Dendritic cell treated with granulocyte-macrophage colony-stimulating factor and Interleukin-4, amounts not matched to agents 40 ng/mL and 50 ng/mL, for 4 days (primary cell): ENCODE measurements around the gene SUCO.
"Not testable (repeated sequence)": the region's sequence is repeated elsewhere in the genome, so short reads cannot be mapped to it uniquely, and the experiment has no call there.

Experiments
- H3K27ac Mint-ChIP-seq: one replicate; pipeline ENCODE4 v1.8.0; 2022; ENCODE audit warnings: mild to moderate bottlenecking, mixed read lengths
- H3K27me3 Mint-ChIP-seq: one replicate; pipeline ENCODE4 v1.8.0; 2022; ENCODE audit warnings: mild to moderate bottlenecking, mixed read lengths
- H3K36me3 Mint-ChIP-seq: one replicate; pipeline ENCODE4 v1.8.0; 2022; ENCODE audit warnings: low read depth, mixed read lengths
- H3K4me1 Mint-ChIP-seq: one replicate; pipeline ENCODE4 v1.8.0; 2022; ENCODE audit warnings: low read depth, mixed read lengths
- H3K4me3 Mint-ChIP-seq: one replicate; pipeline ENCODE4 v1.8.0; 2022; ENCODE audit warnings: mild to moderate bottlenecking, moderate library complexity, mixed read lengths
- H3K9me3 Mint-ChIP-seq: one replicate; pipeline ENCODE4 v1.8.0; 2022; ENCODE audit warnings: mixed read lengths
- intact Hi-C: fragments of 100-400 bp; cut with micrococcal nuclease; formaldehyde crosslinking; loops from one replicate; pipeline ENCODE4 v1.15.0; 2022

SUCO gene

GRCh38 chr1:172595066-172595465 is 62.1 kb downstream of the SUCO start:
- H3K27ac Mint-ChIP-seq, H3K9me3 Mint-ChIP-seq, H3K27me3 Mint-ChIP-seq, intact Hi-C loops, H3K4me3 Mint-ChIP-seq: not testable (repeated sequence)
- Mint-ChIP-seq H3K4me1 (peaks cover 12% of the 10 kb centered on the region), H3K36me3 (peaks cover 85% of the 10 kb centered on the region)

DNA sequence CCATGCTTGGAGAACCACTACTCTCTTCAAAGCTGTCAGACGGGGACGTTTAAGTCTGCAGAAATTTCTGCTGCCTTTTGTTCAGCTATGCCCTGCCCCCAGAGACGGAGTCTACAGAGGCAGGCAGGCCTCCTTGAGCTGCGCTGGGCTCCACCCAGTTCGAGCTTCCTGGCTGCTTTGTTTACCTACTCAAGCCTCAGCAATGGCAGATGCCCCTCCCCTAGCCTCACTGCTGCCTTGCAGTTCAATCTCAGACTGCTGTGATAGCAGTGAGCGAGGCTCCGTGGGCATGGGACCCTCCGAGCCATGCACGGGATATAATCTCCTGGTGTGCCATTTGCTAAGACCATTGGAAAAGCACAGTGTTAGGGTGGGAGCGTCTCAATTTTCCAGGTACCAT is 63.8 kb downstream of the SUCO start:
- H3K4me1 Mint-ChIP-seq, H3K27me3 Mint-ChIP-seq, H3K9me3 Mint-ChIP-seq, H3K27ac Mint-ChIP-seq, intact Hi-C loops, H3K4me3 Mint-ChIP-seq: not testable (repeated sequence)
- H3K36me3 Mint-ChIP-seq = peaks cover 86% of the 10 kb centered on the region

- H3K36me3 Mint-ChIP-seq = peaks cover 70% of the 10 kb centered on the region
Observed at GRCh38 chr1:172599912-172600311, 67.0 kb downstream of the SUCO start.

DNA sequence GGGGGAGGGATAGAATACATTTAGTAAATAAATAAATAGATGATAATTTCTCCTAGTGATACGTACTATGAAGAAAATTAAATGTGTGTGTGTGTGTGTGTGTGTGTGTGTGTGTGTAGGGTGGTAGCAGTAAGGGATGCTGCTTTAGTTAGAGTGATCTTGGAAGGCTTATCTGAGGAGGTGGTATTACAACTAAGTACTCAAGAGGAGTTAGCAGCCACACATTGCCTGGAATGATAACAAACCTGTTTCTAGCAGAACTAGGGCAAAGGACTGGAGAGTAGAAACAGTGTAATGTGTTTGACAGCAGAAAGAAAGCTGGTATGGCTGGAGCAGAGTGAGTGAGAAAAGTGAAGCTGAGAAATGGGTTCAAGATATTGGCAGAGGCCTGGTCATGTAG is 67.7 kb downstream of the SUCO start:
- H3K4me1 Mint-ChIP-seq = no peaks in the 10 kb centered on the region
- intact Hi-C loops = no loop called here
- peaks cover 69% of the 10 kb centered on the region for H3K36me3 Mint-ChIP-seq
- no peaks in the 10 kb centered on the region for H3K9me3 Mint-ChIP-seq
- no peak overlapping the region for H3K27ac Mint-ChIP-seq
- no peaks in the 10 kb centered on the region for H3K27me3 Mint-ChIP-seq
- H3K4me3 Mint-ChIP-seq = no peak overlapping the region

More at GRCh38 chr1:172599912-172600311, 67.0 kb downstream of the SUCO start:
- Mint-ChIP-seq H3K9me3 (no peaks in the 10 kb centered on the region), H3K4me1 (no peaks in the 10 kb centered on the region), H3K27me3 (no peaks in the 10 kb centered on the region), H3K4me3 (no peak overlapping the region), H3K27ac (no peak overlapping the region)
- intact Hi-C loops = no loop called here

- intact Hi-C loops = no loop called here
- H3K27ac Mint-ChIP-seq = no peak overlapping the region
- H3K27me3 Mint-ChIP-seq = no peaks in the 10 kb centered on the region
- no peaks in the 10 kb centered on the region for H3K9me3 Mint-ChIP-seq
- no peak overlapping the region for H3K4me3 Mint-ChIP-seq
- H3K4me1 Mint-ChIP-seq = no peaks in the 10 kb centered on the region
- peaks cover 63% of the 10 kb centered on the region for H3K36me3 Mint-ChIP-seq
Observed at GRCh38 chr1:172601046-172601630, 68.2 kb downstream of the SUCO start.

GRCh38 chr1:172602706-172603105 is 69.8 kb downstream of the SUCO start:
- peaks cover 59% of the 10 kb centered on the region for H3K36me3 Mint-ChIP-seq

GRCh38 chr1:172603816-172604215 is 70.9 kb downstream of the SUCO start:
- intact Hi-C loops = no loop called here
- H3K4me1 Mint-ChIP-seq = no peaks in the 10 kb centered on the region
- H3K4me3 Mint-ChIP-seq = no peak overlapping the region
- H3K27ac Mint-ChIP-seq = no peak overlapping the region
- no peaks in the 10 kb centered on the region for H3K9me3 Mint-ChIP-seq
- H3K27me3 Mint-ChIP-seq = no peaks in the 10 kb centered on the region
- peaks cover 48% of the 10 kb centered on the region for H3K36me3 Mint-ChIP-seq

More at GRCh38 chr1:172602706-172603105, 69.8 kb downstream of the SUCO start:
- no peak overlapping the region for H3K4me3 Mint-ChIP-seq
- H3K27ac Mint-ChIP-seq = no peak overlapping the region
- no peaks in the 10 kb centered on the region for H3K9me3 Mint-ChIP-seq
- no peaks in the 10 kb centered on the region for H3K27me3 Mint-ChIP-seq
- intact Hi-C loops = no loop called here
- no peaks in the 10 kb centered on the region for H3K4me1 Mint-ChIP-seq

DNA sequence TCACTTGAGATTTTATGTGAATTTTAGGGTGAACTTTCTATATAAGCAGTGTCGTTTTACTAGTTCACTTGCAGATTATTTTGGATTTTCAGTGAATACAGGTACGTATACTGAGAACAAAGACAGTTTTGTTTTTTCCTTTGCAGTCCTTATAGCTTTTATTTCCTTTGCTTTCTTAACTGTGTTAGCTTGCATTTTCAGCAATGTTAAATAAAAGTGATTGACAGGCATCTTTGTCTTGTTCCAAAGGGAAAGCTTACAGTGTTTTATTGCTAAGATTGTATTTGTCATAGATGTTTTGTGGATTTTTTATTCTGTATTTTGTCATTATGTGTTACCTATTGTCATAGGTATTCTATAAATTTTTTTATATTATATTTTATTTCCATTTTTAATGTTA is 72.7 kb downstream of the SUCO start:
- no peak overlapping the region for H3K4me3 Mint-ChIP-seq
- no peaks in the 10 kb centered on the region for H3K9me3 Mint-ChIP-seq
- peaks cover 56% of the 10 kb centered on the region for H3K36me3 Mint-ChIP-seq
- H3K27me3 Mint-ChIP-seq = no peaks in the 10 kb centered on the region
- intact Hi-C loops = no loop called here
- no peaks in the 10 kb centered on the region for H3K4me1 Mint-ChIP-seq
- H3K27ac Mint-ChIP-seq = no peak overlapping the region

- intact Hi-C loops = no loop called here
- Mint-ChIP-seq H3K27me3 (no peaks in the 10 kb centered on the region), H3K36me3 (peaks cover 49% of the 10 kb centered on the region)
Observed at GRCh38 chr1:172607145-172607544, 74.2 kb downstream of the SUCO start.

DNA sequence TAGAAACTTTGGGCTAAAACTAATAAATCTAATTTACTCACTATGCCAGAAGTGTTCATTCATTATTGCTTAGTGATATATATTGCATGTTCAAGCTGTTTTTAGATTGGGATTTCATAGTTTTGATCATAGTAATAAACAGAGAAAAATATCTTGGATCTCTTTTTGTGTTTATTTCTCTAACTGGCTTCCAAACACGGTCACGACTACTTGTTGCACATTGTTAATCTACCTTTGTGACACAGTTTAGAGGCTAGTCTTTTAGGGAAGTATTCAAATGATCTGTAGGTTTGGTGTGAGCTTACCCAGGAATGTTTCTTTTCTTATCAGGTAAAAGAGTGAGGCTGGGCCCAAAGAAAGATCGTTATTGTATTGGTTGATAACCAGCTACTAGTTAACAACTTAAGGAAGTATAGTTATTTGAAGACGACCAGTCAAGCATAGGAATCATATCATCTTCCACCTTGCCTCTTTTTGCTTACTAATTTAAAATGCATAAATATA is 75.2 kb downstream of the SUCO start:
- Mint-ChIP-seq H3K36me3 (peaks cover 49% of the 10 kb centered on the region), H3K9me3 (no peaks in the 10 kb centered on the region), H3K4me1 (no peaks in the 10 kb centered on the region), H3K27me3 (no peaks in the 10 kb centered on the region), H3K4me3 (no peak overlapping the region), H3K27ac (no peak overlapping the region)
- intact Hi-C loops = no loop called here

More at GRCh38 chr1:172607145-172607544, 74.2 kb downstream of the SUCO start:
- no peak overlapping the region for H3K4me3 Mint-ChIP-seq
- H3K4me1 Mint-ChIP-seq = no peaks in the 10 kb centered on the region
- no peaks in the 10 kb centered on the region for H3K9me3 Mint-ChIP-seq
- no peak overlapping the region for H3K27ac Mint-ChIP-seq

DNA sequence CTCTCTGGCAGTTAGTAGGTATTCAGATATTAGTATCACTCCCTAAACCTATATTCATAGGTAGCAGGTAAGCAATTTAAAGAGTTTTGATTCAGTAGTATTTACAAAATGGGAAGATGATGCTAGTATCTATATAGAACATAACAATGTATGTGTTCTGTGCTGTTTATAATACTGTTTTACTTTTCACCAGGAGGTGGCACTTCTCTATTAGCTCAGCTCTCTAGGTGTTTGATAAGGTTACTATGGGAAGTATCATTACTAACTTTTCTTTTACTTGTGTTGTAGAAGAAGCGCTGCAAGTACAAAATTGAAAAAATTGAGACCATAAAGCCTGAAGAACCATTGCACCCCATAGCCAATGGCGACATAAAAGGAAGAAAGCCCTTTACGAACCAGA is 76.6 kb downstream of the SUCO start:
- Mint-ChIP-seq H3K4me1 (no peaks in the 10 kb centered on the region), H3K4me3 (no peak overlapping the region), H3K27ac (no peak overlapping the region), H3K9me3 (no peaks in the 10 kb centered on the region), H3K27me3 (no peaks in the 10 kb centered on the region), H3K36me3 (peaks cover 41% of the 10 kb centered on the region)
- intact Hi-C loops = no loop called here

- Mint-ChIP-seq H3K27ac (no peak overlapping the region), H3K4me1 (peaks cover 21% of the 10 kb centered on the region), H3K9me3 (peaks cover 11% of the 10 kb centered on the region), H3K4me3 (no peak overlapping the region), H3K27me3 (no peaks in the 10 kb centered on the region), H3K36me3 (peaks cover 21% of the 10 kb centered on the region)
- intact Hi-C loops = no loop called here
Observed at GRCh38 chr1:172612478-172612877, 79.5 kb downstream of the SUCO start.

- intact Hi-C loops = no loop called here
- Mint-ChIP-seq H3K9me3 (peaks cover 11% of the 10 kb centered on the region), H3K36me3 (peaks cover 21% of the 10 kb centered on the region), H3K27me3 (no peaks in the 10 kb centered on the region), H3K4me3 (no peak overlapping the region), H3K4me1 (peaks cover 21% of the 10 kb centered on the region), H3K27ac (no peak overlapping the region)
Observed at GRCh38 chr1:172613294-172613693, 80.3 kb downstream of the SUCO start.

DNA sequence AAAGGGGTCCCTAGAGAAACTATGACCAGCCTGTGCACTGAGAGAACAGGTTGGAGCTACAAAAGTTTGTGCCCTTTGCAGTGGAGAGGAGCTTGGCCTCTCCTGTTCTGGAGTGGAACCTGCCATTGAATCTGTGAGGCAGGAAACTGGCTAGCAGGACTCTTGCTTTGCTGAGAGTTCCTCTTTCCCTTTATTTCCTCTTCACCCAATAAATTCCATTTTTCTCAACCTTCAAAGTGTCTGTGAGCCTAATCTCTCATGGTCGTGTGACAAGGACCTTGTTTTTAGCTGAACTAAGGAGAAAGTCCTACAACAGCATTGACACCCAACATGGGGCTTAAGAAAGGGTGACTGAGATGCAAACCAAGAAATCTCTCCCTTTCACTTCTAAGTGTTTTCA is 83.2 kb downstream of the SUCO start:
- intact Hi-C loops = no loop called here
- Mint-ChIP-seq H3K4me1 (peaks cover 21% of the 10 kb centered on the region), H3K9me3 (peaks cover 28% of the 10 kb centered on the region), H3K4me3 (no peak overlapping the region), H3K27ac (peak overlapping the region; percentile 37), H3K27me3 (no peaks in the 10 kb centered on the region), H3K36me3 (peaks cover 16% of the 10 kb centered on the region)

GRCh38 chr1:172616636-172617035 is 83.7 kb downstream of the SUCO start:
- peaks cover 21% of the 10 kb centered on the region for H3K4me1 Mint-ChIP-seq
- H3K27me3 Mint-ChIP-seq = no peaks in the 10 kb centered on the region
- peaks cover 12% of the 10 kb centered on the region for H3K36me3 Mint-ChIP-seq
- intact Hi-C loops = no loop called here
- peaks cover 32% of the 10 kb centered on the region for H3K9me3 Mint-ChIP-seq
- no peak overlapping the region for H3K4me3 Mint-ChIP-seq
- peak overlapping the region; percentile 37 for H3K27ac Mint-ChIP-seq
